Suprapubic skin (tissue), 3 donors: ENCODE results near the gene POC1A.

Experiments
- CTCF ChIP-seq, 2 donors: fragments of 200-600 bp in 1 of 2; fragments of 450-650 bp in 1 of 2; sonication (generic) in 1 of 2; IDR thresholded peaks; one replicate each; pipeline ENCODE4 v1.5.1; 2016 to 2019; ENCODE audit warnings: antibody characterized with exemption in 2 of 2, mild to moderate bottlenecking in 1 of 2, moderate library complexity in 1 of 2
- POLR2AphosphoS5 ChIP-seq, 3 donors: sonication (generic); formaldehyde crosslinking; IDR thresholded peaks; one replicate each; pipeline ENCODE4 v1.6.1; 2017; ENCODE audit warnings: antibody characterized with exemption in 3 of 3

DNA sequence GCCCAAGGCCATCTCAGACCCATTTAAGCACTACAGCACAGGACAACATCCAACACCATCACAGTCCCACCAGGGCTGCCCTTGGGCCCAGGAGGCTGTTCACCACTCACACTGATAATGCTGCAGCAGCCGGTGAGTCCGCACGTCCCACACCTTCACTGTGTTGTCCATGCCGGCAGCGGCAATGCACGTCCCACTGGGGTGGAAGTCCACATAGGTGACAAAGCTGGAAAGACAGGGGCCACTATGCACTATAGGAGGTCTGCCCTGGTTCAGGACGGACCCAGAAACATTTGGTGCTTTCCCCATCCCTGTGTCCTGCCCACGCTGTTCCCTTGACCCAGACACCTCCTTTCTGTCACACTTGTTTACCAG is 8.5 kb downstream of the POC1A start:
- TF ChIP-seq POLR2AphosphoS5 (IDR thresholded peaks at IDR 0.05) (no peak), CTCF (IDR thresholded peaks at IDR 0.05) (no peak)
